Measurements from ENCODE around the gene PDLIM7.
"Not testable (repeated sequence)": the region's sequence is repeated elsewhere in the genome, so short reads cannot be mapped to it uniquely, and the experiment has no call there.

PDLIM7 gene

DNA sequence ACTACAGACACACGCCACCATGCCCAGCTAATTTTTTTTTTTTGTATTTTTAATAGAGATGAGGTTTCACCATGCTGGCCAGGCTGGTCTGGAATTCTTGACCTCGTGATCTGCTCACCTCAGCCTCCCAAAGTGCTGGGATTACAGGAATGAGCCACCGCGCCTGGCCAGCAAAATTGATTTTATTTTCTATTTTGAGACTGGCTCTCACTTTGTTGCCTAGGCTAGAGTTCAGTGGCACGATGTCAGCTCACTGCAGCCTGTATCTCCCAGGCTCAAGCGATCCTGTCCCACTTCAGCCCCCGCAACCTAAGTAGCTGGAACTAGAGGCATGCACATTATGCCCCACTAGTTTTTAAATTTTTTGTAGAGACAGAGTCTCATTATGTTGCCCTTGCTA lies 37.0 kb upstream of the PDLIM7 start:
- not testable (repeated sequence) for H3K9me3 ChIP-seq (ENCODE audit: control insufficient read depth, low read length); H3K27ac ChIP-seq (ENCODE audit: low read depth, low read length, severe bottlenecking); H3K4me3 ChIP-seq (ENCODE audit: extremely low read depth, insufficient read depth, low read length, poor library complexity, severe bottlenecking)
- Histone ChIP-seq H3K36me3 (ENCODE audit: control insufficient read depth, insufficient read depth, low read length) (peaks cover 87% of the 10 kb centered on the region), H3K4me1 (ENCODE audit: control insufficient read depth, insufficient read depth, low read length, poor library complexity, severe bottlenecking) (peaks cover 14% of the 10 kb centered on the region)
- WGBS, 2 experiments (ENCODE audit: insufficient coverage in 2 of 2), result 89 to 100% methylated on average over 4 to 6 of the region's 7 CpGs

DNA sequence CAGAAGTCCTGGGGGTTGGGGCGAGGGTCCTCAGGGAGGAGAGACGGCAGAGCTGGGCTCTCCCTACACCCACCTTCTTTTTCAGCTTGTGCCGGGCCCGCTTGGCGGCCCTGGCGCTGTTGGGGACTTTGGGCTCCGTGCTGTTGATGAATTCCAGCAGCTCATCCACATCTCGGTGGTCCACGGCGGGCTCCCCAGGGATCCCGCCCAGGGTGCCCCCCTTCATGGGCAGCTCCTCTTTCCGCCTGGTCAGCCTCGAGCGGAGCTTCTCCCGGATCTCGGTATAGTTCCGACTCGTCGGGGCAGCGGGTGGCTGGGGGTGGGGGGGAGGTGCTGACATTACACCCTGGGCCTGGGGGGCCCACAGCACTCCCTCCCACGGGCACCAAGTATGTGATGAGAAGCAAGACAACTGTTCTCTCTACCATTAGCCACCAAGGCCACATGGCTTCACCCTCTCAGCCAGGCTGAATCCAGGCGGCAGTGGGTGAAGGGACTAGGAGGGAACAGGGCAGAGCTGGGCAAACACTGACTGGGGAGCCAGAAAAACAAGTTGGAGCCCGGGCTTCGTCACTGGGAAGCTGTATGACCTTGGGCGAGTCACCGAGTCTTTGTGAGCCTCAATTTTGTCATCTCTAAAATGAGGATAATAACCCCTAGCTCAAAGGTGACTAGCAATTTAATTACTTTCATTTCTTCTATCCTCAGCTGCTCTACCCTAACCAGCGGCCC lies 34.0 kb upstream of the PDLIM7 start:
- WGBS, 2 experiments (ENCODE audit: insufficient coverage in 2 of 2), result 95 to 96% methylated on average over 14 to 19 of the region's 27 CpGs
- Histone ChIP-seq H3K4me1 (ENCODE audit: control insufficient read depth, insufficient read depth, low read length, poor library complexity, severe bottlenecking) (no peaks in the 10 kb centered on the region), H3K27ac (ENCODE audit: low read depth, low read length, severe bottlenecking) (no peak overlapping the region), H3K4me3 (ENCODE audit: extremely low read depth, insufficient read depth, low read length, poor library complexity, severe bottlenecking) (no peak overlapping the region), H3K9me3 (ENCODE audit: control insufficient read depth, low read length) (no peaks in the 10 kb centered on the region), H3K36me3 (ENCODE audit: control insufficient read depth, insufficient read depth, low read length) (peaks cover 84% of the 10 kb centered on the region)

- Histone ChIP-seq H3K9me3 (ENCODE audit: control insufficient read depth, low read length) (no peaks in the 10 kb centered on the region), H3K36me3 (ENCODE audit: control insufficient read depth, insufficient read depth, low read length) (peaks cover 85% of the 10 kb centered on the region)
These were observed 33.2 kb upstream of the PDLIM7 start for GRCh38 chr5:177530638-177531037.

GRCh38 chr5:177529247-177530203 lies 32.1 kb upstream of the PDLIM7 start:
- Histone ChIP-seq H3K36me3 (ENCODE audit: control insufficient read depth, insufficient read depth, low read length) (peaks cover 91% of the 10 kb centered on the region), H3K9me3 (ENCODE audit: control insufficient read depth, low read length) (no peaks in the 10 kb centered on the region), H3K4me3 (ENCODE audit: extremely low read depth, insufficient read depth, low read length, poor library complexity, severe bottlenecking) (no peak overlapping the region), H3K4me1 (ENCODE audit: control insufficient read depth, insufficient read depth, low read length, poor library complexity, severe bottlenecking) (no peaks in the 10 kb centered on the region), H3K27ac (ENCODE audit: low read depth, low read length, severe bottlenecking) (no peak overlapping the region)
- 92 to 94% methylated on average over 11 to 12 of the region's 12 CpGs for WGBS, 2 experiments (ENCODE audit: insufficient coverage in 2 of 2)

More at GRCh38 chr5:177530638-177531037, 33.2 kb upstream of the PDLIM7 start:
- Histone ChIP-seq H3K4me1 (ENCODE audit: control insufficient read depth, insufficient read depth, low read length, poor library complexity, severe bottlenecking) (no peaks in the 10 kb centered on the region), H3K27ac (ENCODE audit: low read depth, low read length, severe bottlenecking) (no peak overlapping the region), H3K4me3 (ENCODE audit: extremely low read depth, insufficient read depth, low read length, poor library complexity, severe bottlenecking) (no peak overlapping the region)
- 87 to 88% methylated on average over 3 of the region's 3 CpGs for WGBS, 2 experiments (ENCODE audit: insufficient coverage in 2 of 2)

DNA sequence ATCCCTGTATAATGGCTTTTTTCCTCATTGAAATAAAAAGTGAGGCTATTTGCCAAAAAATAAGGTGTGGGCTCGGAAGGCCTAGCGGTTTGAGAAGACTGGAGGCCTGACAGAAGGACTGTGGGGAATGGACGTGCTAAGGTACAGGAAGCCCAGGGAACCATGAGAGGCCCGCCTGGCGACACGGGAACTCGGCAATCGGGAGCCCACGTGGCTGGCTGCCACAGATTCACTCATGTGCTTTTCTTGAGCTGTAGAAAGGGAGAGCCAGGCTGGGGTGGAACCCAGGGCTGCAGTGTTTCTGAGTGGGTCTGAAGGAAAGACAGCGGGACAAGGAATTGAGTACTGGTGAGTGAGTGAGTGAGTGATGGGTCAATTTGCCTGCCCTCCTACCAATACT lies 31.2 kb upstream of the PDLIM7 start:
- Histone ChIP-seq H3K27ac (ENCODE audit: low read depth, low read length, severe bottlenecking) (no peak overlapping the region), H3K36me3 (ENCODE audit: control insufficient read depth, insufficient read depth, low read length) (peaks cover 95% of the 10 kb centered on the region), H3K4me3 (ENCODE audit: extremely low read depth, insufficient read depth, low read length, poor library complexity, severe bottlenecking) (no peak overlapping the region), H3K4me1 (ENCODE audit: control insufficient read depth, insufficient read depth, low read length, poor library complexity, severe bottlenecking) (no peaks in the 10 kb centered on the region), H3K9me3 (ENCODE audit: control insufficient read depth, low read length) (no peaks in the 10 kb centered on the region)
- WGBS, 2 experiments (ENCODE audit: insufficient coverage in 2 of 2), result 97 to 100% methylated on average over 9 to 10 of the region's 10 CpGs

GRCh38 chr5:177527595-177527994 lies 30.2 kb upstream of the PDLIM7 start:
- H3K4me1 ChIP-seq (ENCODE audit: control insufficient read depth, insufficient read depth, low read length, poor library complexity, severe bottlenecking), result no peaks in the 10 kb centered on the region
- H3K27ac ChIP-seq (ENCODE audit: low read depth, low read length, severe bottlenecking), result no peak overlapping the region
- no peak overlapping the region for H3K4me3 ChIP-seq (ENCODE audit: extremely low read depth, insufficient read depth, low read length, poor library complexity, severe bottlenecking)
- no peaks in the 10 kb centered on the region for H3K9me3 ChIP-seq (ENCODE audit: control insufficient read depth, low read length)
- 98 to 99% methylated on average over 6 to 7 of the region's 8 CpGs for WGBS, 2 experiments (ENCODE audit: insufficient coverage in 2 of 2)
- H3K36me3 ChIP-seq (ENCODE audit: control insufficient read depth, insufficient read depth, low read length), result peaks cover 93% of the 10 kb centered on the region

GRCh38 chr5:177526791-177527190 lies 29.4 kb upstream of the PDLIM7 start:
- WGBS, 2 experiments (ENCODE audit: insufficient coverage in 2 of 2), result 92 to 94% methylated on average over 6 of the region's 6 CpGs
- peaks cover 92% of the 10 kb centered on the region for H3K36me3 ChIP-seq (ENCODE audit: control insufficient read depth, insufficient read depth, low read length)
- H3K4me1 ChIP-seq (ENCODE audit: control insufficient read depth, insufficient read depth, low read length, poor library complexity, severe bottlenecking), result no peaks in the 10 kb centered on the region
- H3K27ac ChIP-seq (ENCODE audit: low read depth, low read length, severe bottlenecking), result no peak overlapping the region
- no peak overlapping the region for H3K4me3 ChIP-seq (ENCODE audit: extremely low read depth, insufficient read depth, low read length, poor library complexity, severe bottlenecking)
- H3K9me3 ChIP-seq (ENCODE audit: control insufficient read depth, low read length), result no peaks in the 10 kb centered on the region

- 82 to 97% methylated on average over 2 to 3 of the region's 4 CpGs for WGBS, 2 experiments (ENCODE audit: insufficient coverage in 2 of 2)
- Histone ChIP-seq H3K27ac (ENCODE audit: low read depth, low read length, severe bottlenecking) (no peak overlapping the region), H3K4me3 (ENCODE audit: extremely low read depth, insufficient read depth, low read length, poor library complexity, severe bottlenecking) (no peak overlapping the region), H3K9me3 (ENCODE audit: control insufficient read depth, low read length) (no peaks in the 10 kb centered on the region), H3K4me1 (ENCODE audit: control insufficient read depth, insufficient read depth, low read length, poor library complexity, severe bottlenecking) (no peaks in the 10 kb centered on the region), H3K36me3 (ENCODE audit: control insufficient read depth, insufficient read depth, low read length) (peaks cover 92% of the 10 kb centered on the region)
These were observed 28.8 kb upstream of the PDLIM7 start for GRCh38 chr5:177526191-177526590.

- Histone ChIP-seq H3K9me3 (ENCODE audit: control insufficient read depth, low read length) (no peaks in the 10 kb centered on the region), H3K36me3 (ENCODE audit: control insufficient read depth, insufficient read depth, low read length) (peaks cover 92% of the 10 kb centered on the region), H3K4me1 (ENCODE audit: control insufficient read depth, insufficient read depth, low read length, poor library complexity, severe bottlenecking) (no peaks in the 10 kb centered on the region), H3K27ac (ENCODE audit: low read depth, low read length, severe bottlenecking) (no peak overlapping the region), H3K4me3 (ENCODE audit: extremely low read depth, insufficient read depth, low read length, poor library complexity, severe bottlenecking) (no peak overlapping the region)
- WGBS, 2 experiments (ENCODE audit: insufficient coverage in 2 of 2), result 97 to 100% methylated on average over 8 of the region's 10 CpGs
These were observed 27.7 kb upstream of the PDLIM7 start for GRCh38 chr5:177524941-177525655.

DNA sequence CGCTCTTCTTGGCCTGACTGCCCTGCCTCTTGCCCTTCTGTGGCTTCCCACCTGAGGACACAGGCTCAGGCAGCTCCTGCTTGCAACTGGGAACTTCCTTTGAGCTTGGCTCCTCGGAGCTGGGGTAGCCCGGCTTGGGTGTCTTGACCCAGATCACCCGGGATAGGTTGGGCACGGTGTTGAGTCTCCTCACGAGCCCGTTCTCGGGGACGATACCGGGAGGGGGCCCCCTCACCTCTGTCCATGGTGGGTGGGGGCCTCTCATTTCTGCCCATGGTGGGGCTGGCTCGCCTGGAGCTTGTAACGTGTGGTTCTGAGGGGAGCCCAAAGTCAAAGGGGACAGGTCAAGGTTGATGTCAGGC lies 27.1 kb upstream of the PDLIM7 start:
- no peak overlapping the region for H3K27ac ChIP-seq (ENCODE audit: low read depth, low read length, severe bottlenecking)
- H3K4me1 ChIP-seq (ENCODE audit: control insufficient read depth, insufficient read depth, low read length, poor library complexity, severe bottlenecking), result no peaks in the 10 kb centered on the region

More for the DNA sequence above, 27.1 kb upstream of the PDLIM7 start:
- Histone ChIP-seq H3K4me3 (ENCODE audit: extremely low read depth, insufficient read depth, low read length, poor library complexity, severe bottlenecking) (no peak overlapping the region), H3K36me3 (ENCODE audit: control insufficient read depth, insufficient read depth, low read length) (peaks cover 92% of the 10 kb centered on the region), H3K9me3 (ENCODE audit: control insufficient read depth, low read length) (no peaks in the 10 kb centered on the region)
- WGBS, 2 experiments (ENCODE audit: insufficient coverage in 2 of 2), result 95% methylated on average over 7 to 9 of the region's 12 CpGs
